Activated T-cell treated with anti-CD3 and anti-CD28 coated beads, Interleukin-2, amount 50 U/mL, for 24 hours (primary cell): Measurements from ENCODE around the gene CLCN4.

Source experiments
- DNase-seq: peaks from one replicate; pipeline ENCODE4 v3.0.0-alpha.2; 2020
- H3K27ac Mint-ChIP-seq: 2 replicates; pipeline ENCODE4 v1.8.0; 2020; ENCODE audit warnings: mild to moderate bottlenecking, mixed read lengths
- H3K27me3 Mint-ChIP-seq: 2 replicates; pipeline ENCODE4 v1.8.0; 2020; ENCODE audit warnings: mixed read lengths
- H3K36me3 Mint-ChIP-seq: 2 replicates; pipeline ENCODE4 v1.8.0; 2020; ENCODE audit warnings: low read depth, mixed read lengths
- H3K4me1 Mint-ChIP-seq: 2 replicates; pipeline ENCODE4 v1.8.0; 2020; ENCODE audit warnings: low read depth, mixed read lengths
- H3K4me3 Mint-ChIP-seq: 2 replicates; pipeline ENCODE4 v1.8.0; 2020; ENCODE audit warnings: mild to moderate bottlenecking, moderate library complexity, mixed read lengths
- H3K9me3 Mint-ChIP-seq: 2 replicates; pipeline ENCODE4 v1.8.0; 2020; ENCODE audit warnings: mixed read lengths

The CLCN4 gene

GRCh38 chrX:10184411-10184810 lies 27.6 kb downstream of the CLCN4 start:
- H3K4me1 Mint-ChIP-seq = no peaks in the 10 kb centered on the region
- H3K4me3 Mint-ChIP-seq = no peak overlapping the region
- H3K27me3 Mint-ChIP-seq = peaks cover 34% of the 10 kb centered on the region
- no peaks in the 10 kb centered on the region for H3K36me3 Mint-ChIP-seq
- H3K27ac Mint-ChIP-seq = no peak overlapping the region
- H3K9me3 Mint-ChIP-seq = no peaks in the 10 kb centered on the region
- DNase-seq = no peak

- Mint-ChIP-seq H3K4me3 (no peak overlapping the region), H3K9me3 (no peaks in the 10 kb centered on the region), H3K36me3 (no peaks in the 10 kb centered on the region), H3K4me1 (peaks cover 3% of the 10 kb centered on the region), H3K27ac (no peak overlapping the region), H3K27me3 (peaks cover 33% of the 10 kb centered on the region)
- DNase-seq = no peak
These were observed 29.6 kb downstream of the CLCN4 start for GRCh38 chrX:10186355-10186754.

- Mint-ChIP-seq H3K4me1 (peaks cover 3% of the 10 kb centered on the region), H3K27me3 (peaks cover 36% of the 10 kb centered on the region), H3K9me3 (no peaks in the 10 kb centered on the region), H3K27ac (no peak overlapping the region), H3K36me3 (no peaks in the 10 kb centered on the region), H3K4me3 (no peak overlapping the region)
- DNase-seq = no peak
These were observed 30.6 kb downstream of the CLCN4 start for GRCh38 chrX:10187421-10187820.

DNA sequence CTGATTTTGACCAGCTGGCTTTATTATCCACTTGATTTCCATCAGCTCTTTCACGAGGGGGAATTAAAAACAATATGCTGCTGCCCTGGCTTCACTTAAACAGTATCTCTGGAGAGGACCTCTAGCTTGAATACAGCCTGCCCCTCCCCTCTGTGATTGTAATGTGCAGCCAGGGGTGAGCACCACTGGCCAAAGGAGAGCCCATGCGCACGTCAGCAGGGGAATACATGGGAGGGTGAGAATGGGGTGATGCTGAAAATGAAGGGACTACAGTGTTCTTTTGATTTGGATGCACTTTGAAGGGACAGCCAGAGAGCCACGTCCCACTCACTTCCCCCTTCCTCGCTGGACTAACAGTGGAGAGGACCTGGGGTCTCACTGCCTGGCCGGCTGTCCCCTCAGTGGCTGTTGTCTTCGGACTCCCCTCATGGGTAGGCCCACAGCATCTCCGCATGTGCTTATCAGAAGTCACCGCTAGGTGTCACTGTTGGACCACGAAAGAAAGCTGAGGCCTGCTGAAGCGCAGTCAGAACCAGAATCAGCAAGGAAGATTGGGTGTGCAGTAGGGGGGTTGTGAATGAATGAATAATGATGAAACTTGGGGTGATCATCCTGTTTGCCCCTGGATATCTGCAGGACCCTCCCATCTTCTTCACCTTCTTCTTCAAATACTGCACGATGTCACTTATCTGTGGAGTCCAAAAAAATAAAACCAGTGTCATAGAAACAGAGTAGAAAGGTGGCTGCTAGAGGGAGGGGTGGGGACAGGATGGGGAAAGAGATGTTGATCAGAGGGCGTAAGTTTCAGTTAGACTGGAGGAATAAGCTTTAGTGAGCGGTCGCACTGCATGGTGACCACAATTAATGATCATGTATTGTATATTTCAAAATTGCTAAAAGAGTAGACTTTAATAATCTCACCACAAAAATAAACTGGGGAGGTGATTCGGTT lies 32.8 kb downstream of the CLCN4 start:
- DNase-seq = peak; percentile 85
- H3K4me1 Mint-ChIP-seq = peaks cover 3% of the 10 kb centered on the region
- H3K4me3 Mint-ChIP-seq = no peak overlapping the region

DNA sequence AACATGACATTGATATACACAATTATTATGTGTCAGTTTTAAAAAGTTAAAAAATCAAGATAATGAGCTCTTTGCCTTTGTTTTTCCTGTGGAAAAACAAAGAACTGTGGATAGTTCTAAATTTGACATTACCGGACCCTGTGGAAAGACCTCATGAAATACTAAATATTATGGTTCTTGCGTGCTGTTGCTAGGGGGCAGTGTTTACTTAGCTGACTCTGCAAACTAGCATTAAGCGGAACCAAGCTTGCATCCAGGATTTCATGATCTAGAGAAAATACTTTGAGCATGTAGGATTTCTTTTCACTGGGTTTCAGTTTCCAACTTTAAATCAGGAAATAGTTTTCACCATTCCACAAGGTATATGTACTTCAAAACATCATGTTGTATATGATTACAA lies 33.6 kb downstream of the CLCN4 start:
- Mint-ChIP-seq H3K27me3 (peaks cover 37% of the 10 kb centered on the region), H3K4me3 (no peak overlapping the region), H3K36me3 (no peaks in the 10 kb centered on the region), H3K4me1 (peaks cover 3% of the 10 kb centered on the region), H3K9me3 (no peaks in the 10 kb centered on the region), H3K27ac (no peak overlapping the region)
- DNase-seq = no peak

More for the DNA sequence above, 32.8 kb downstream of the CLCN4 start:
- peaks cover 40% of the 10 kb centered on the region for H3K27me3 Mint-ChIP-seq
- H3K27ac Mint-ChIP-seq = no peak overlapping the region
- H3K9me3 Mint-ChIP-seq = no peaks in the 10 kb centered on the region
- H3K36me3 Mint-ChIP-seq = no peaks in the 10 kb centered on the region

DNA sequence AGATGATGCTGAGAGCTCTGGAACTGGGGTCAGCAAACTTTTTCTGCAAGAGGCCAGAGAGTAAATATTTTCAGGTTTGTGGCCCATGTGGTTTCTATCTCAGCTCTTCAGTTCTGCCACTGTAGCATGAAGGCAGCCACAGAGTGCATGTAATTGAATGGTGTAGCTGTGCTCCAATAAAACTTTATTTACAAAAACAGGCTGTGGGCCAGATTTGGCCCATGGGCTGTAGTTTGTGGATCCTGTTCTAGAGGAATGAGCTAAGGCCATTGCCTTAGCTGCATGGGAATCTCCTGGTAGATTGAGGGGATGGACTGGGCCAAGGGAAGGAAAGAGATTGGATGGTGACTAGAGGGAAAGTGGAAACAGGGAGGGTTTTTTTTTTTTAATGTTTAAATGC lies 36.8 kb downstream of the CLCN4 start:
- peaks cover 3% of the 10 kb centered on the region for H3K4me1 Mint-ChIP-seq
- H3K36me3 Mint-ChIP-seq = no peaks in the 10 kb centered on the region
- no peak overlapping the region for H3K27ac Mint-ChIP-seq
- no peaks in the 10 kb centered on the region for H3K9me3 Mint-ChIP-seq
- DNase-seq = no peak
- H3K27me3 Mint-ChIP-seq = peaks cover 32% of the 10 kb centered on the region
- no peak overlapping the region for H3K4me3 Mint-ChIP-seq

GRCh38 chrX:10195425-10195824 lies 38.6 kb downstream of the CLCN4 start:
- H3K4me1 Mint-ChIP-seq = peaks cover 2% of the 10 kb centered on the region
- H3K36me3 Mint-ChIP-seq = no peaks in the 10 kb centered on the region
- H3K9me3 Mint-ChIP-seq = no peaks in the 10 kb centered on the region
- no peak overlapping the region for H3K27ac Mint-ChIP-seq
- no peak overlapping the region for H3K4me3 Mint-ChIP-seq
- H3K27me3 Mint-ChIP-seq = peaks cover 37% of the 10 kb centered on the region
- DNase-seq = no peak

DNA sequence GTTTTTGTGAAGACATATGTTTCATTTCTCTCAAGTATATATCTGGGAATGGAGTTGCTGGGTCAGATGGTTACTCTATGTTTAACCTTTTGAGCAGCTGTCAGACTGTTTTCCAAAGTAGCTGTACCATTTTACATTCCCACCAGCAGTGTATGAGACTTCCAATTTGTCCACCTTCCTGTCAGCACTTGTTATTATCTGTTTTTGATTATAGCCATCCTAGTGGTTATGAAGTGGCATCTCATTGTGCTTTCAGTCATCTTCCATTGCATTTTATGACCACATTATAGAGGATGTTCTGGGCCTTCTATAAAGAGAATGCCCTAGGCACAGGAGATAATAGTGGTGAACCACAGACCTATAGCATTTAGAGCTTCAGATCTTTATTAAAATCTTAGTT lies 39.2 kb downstream of the CLCN4 start:
- no peaks in the 10 kb centered on the region for H3K36me3 Mint-ChIP-seq
- H3K4me3 Mint-ChIP-seq = no peak overlapping the region
- H3K4me1 Mint-ChIP-seq = peaks cover 2% of the 10 kb centered on the region
- no peak overlapping the region for H3K27ac Mint-ChIP-seq
- H3K9me3 Mint-ChIP-seq = no peaks in the 10 kb centered on the region
- H3K27me3 Mint-ChIP-seq = peaks cover 37% of the 10 kb centered on the region
- no peak for DNase-seq

- Mint-ChIP-seq H3K4me1 (peaks cover 2% of the 10 kb centered on the region), H3K36me3 (no peaks in the 10 kb centered on the region), H3K4me3 (no peak overlapping the region), H3K27ac (no peak overlapping the region), H3K9me3 (no peaks in the 10 kb centered on the region), H3K27me3 (peaks cover 33% of the 10 kb centered on the region)
- DNase-seq = no peak
These were observed 40.8 kb downstream of the CLCN4 start for GRCh38 chrX:10197279-10198210.

GRCh38 chrX:10198254-10198653 lies 41.5 kb downstream of the CLCN4 start:
- Mint-ChIP-seq H3K4me3 (no peak overlapping the region), H3K27ac (no peak overlapping the region), H3K9me3 (no peaks in the 10 kb centered on the region), H3K4me1 (peaks cover 2% of the 10 kb centered on the region), H3K27me3 (peaks cover 27% of the 10 kb centered on the region), H3K36me3 (no peaks in the 10 kb centered on the region)
- DNase-seq = no peak

- Mint-ChIP-seq H3K4me1 (peaks cover 2% of the 10 kb centered on the region), H3K27me3 (peaks cover 30% of the 10 kb centered on the region), H3K9me3 (no peaks in the 10 kb centered on the region), H3K4me3 (no peak overlapping the region), H3K36me3 (no peaks in the 10 kb centered on the region), H3K27ac (no peak overlapping the region)
- no peak for DNase-seq
These were observed 42.4 kb downstream of the CLCN4 start for GRCh38 chrX:10199212-10199611.

DNA sequence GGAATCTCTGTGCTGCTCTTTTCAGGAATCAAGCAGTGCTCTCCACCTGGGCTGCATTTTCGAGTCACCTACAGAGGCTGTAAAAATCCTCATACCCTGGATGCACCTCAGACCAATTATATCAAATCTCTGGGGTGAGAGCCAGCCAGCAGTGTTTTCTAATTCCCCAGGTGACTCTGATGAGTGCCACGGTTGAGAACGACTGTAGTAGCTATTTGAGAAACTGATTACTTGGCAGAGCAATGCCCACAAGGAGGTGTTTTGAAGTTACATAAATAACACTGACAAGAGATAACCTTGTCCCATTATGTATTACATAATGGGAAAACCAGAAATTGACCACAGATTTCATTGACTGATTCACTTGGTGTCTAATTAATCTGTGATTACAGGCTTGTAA lies 46.8 kb downstream of the CLCN4 start:
- DNase-seq = no peak
- Mint-ChIP-seq H3K27me3 (peaks cover 36% of the 10 kb centered on the region), H3K4me3 (no peak overlapping the region), H3K27ac (no peak overlapping the region), H3K4me1 (peaks cover 2% of the 10 kb centered on the region), H3K9me3 (no peaks in the 10 kb centered on the region), H3K36me3 (no peaks in the 10 kb centered on the region)

DNA sequence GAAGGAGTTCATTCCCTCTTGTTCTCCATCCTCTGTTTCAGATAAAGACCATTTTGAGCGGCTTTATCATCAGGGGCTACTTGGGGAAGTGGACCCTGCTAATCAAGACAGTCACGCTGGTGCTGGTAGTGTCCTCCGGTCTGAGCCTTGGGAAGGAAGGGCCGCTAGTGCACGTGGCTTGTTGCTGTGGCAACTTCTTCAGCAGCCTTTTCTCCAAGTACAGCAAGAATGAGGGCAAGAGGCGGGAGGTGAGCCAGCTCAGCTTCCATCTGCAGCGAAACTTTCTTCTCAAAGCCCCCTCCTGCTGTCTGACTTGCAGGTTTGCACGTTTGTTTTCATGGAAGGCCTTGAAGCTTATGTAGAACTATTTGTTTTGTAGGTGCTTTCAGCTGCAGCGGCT lies 49.5 kb downstream of the CLCN4 start:
- Mint-ChIP-seq H3K27ac (no peak overlapping the region), H3K27me3 (peaks cover 35% of the 10 kb centered on the region)

DNA sequence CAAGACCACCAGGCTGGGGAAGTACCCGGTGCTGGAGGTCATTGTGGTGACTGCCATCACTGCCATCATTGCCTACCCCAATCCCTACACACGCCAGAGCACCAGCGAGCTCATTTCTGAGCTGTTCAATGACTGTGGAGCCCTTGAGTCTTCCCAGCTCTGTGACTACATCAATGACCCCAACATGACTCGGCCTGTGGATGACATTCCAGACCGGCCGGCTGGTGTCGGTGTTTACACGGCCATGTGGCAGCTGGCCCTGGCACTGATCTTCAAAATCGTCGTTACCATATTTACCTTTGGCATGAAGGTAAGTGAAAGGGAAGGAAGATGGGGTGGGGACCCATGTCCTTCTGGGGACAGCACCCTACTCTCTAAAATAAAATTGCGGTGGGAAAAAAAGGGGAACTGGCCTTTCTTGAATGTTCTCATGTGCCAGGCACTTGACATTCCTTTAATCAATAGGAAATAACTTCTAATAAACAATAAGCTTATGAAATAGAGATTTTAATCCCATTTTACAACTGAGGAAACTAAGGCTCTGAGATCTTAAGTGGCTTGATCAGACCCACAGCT lies 51.6 kb downstream of the CLCN4 start:
- H3K9me3 Mint-ChIP-seq = no peaks in the 10 kb centered on the region
- no peak overlapping the region for H3K4me3 Mint-ChIP-seq
- peaks cover 42% of the 10 kb centered on the region for H3K27me3 Mint-ChIP-seq
- H3K27ac Mint-ChIP-seq = no peak overlapping the region
- no peaks in the 10 kb centered on the region for H3K36me3 Mint-ChIP-seq
- H3K4me1 Mint-ChIP-seq = no peaks in the 10 kb centered on the region
- DNase-seq = no peak

More for the DNA sequence above, 49.5 kb downstream of the CLCN4 start:
- Mint-ChIP-seq H3K4me3 (no peak overlapping the region), H3K36me3 (no peaks in the 10 kb centered on the region), H3K9me3 (no peaks in the 10 kb centered on the region), H3K4me1 (no peaks in the 10 kb centered on the region)
- no peak for DNase-seq
